IMR-90 (cell line): ENCODE measurements around the gene PIP4K2A. TPM values are rescaled to one million over a fixed set of nuclear protein-coding genes. Genes with fewer than 3 reads are reported as not detected.

Experiments used
- ATAC-seq: fragments of 200-7000 bp; cut with Tn5 transposase; 2 replicates; pipeline ENCODE4 v1.9.1; 2020; ENCODE audit warnings: low read depth, mild to moderate bottlenecking, moderate library complexity
- BruUV-seq: library from RNA; stranded (reverse); fragments of 400-500 nt; replicated peaks from 2 replicates; lab custom pipeline; 2021; lab: Mats Ljungman, UMichigan
- CTCF ChIA-PET: fragments of 300-600 bp; formaldehyde crosslinking; extraction: SDS; loops from one replicate; lab custom pipeline; 2021; ENCODE audit warnings: antibody characterized with exemption; lab: Yijun Ruan, JAX
- POLR2A ChIA-PET: fragments of 300-600 bp; sonication (Branson Sonifier 250); formaldehyde crosslinking; loops from one replicate; lab custom pipeline; 2022; ENCODE audit warnings: antibody characterized with exemption; ENCODE audit not compliant: unreplicated experiment; lab: Charles Lee
- DNase-seq: peaks from one replicate; pipeline ENCODE4 v3.0.0; 2013
- H2AFZ ChIP-seq: replicated peaks from 2 replicates; pipeline ENCODE3; 2013; ENCODE audit warnings: low read length, mild to moderate bottlenecking; ENCODE audit not compliant: poor library complexity
- H2AK5ac ChIP-seq: 2 replicates; pipeline ENCODE4 v1.6.1; 2013; ENCODE audit warnings: low read depth, low read length, inconsistent platforms
- H2AK9ac ChIP-seq: replicated peaks from 2 replicates; pipeline ENCODE3; 2013; ENCODE audit warnings: mild to moderate bottlenecking, low read depth, low read length, moderate library complexity; ENCODE audit not compliant: poor library complexity
- H2BK120ac ChIP-seq: 2 replicates; pipeline ENCODE4 v1.6.1; 2013; ENCODE audit warnings: low read depth, low read length, inconsistent platforms
- H2BK15ac ChIP-seq: 3 replicates; pipeline ENCODE4 v1.6.1; 2013; ENCODE audit warnings: low read depth, low read length, inconsistent platforms
- H2BK20ac ChIP-seq: 2 replicates; pipeline ENCODE4 v1.6.1; 2013; ENCODE audit warnings: low read depth, mild to moderate bottlenecking, inconsistent platforms, low read length, moderate library complexity
- H2BK5ac ChIP-seq: 2 replicates; pipeline ENCODE4 v1.6.1; 2013; ENCODE audit warnings: mild to moderate bottlenecking, low read depth, low read length, inconsistent platforms; ENCODE audit not compliant: poor library complexity, severe bottlenecking
- H3K14ac ChIP-seq: replicated peaks from 2 replicates; pipeline ENCODE4 v1.6.1; 2013; ENCODE audit warnings: low read depth, low read length, inconsistent platforms
- H3K18ac ChIP-seq: 2 replicates; pipeline ENCODE4 v1.6.1; 2013; ENCODE audit warnings: low read depth, low read length, control low read depth
- H3K23ac ChIP-seq: 2 replicates; pipeline ENCODE4 v1.6.1; 2013; ENCODE audit warnings: low read depth, low read length, inconsistent platforms
- H3K27ac ChIP-seq: 2 replicates; pipeline ENCODE4 v1.5.1; 2013; ENCODE audit warnings: mild to moderate bottlenecking, control low read depth, low read length; ENCODE audit not compliant: insufficient read depth
- H3K27me3 ChIP-seq: 2 replicates; pipeline ENCODE4 v1.6.1; 2013; ENCODE audit warnings: low read length; ENCODE audit not compliant: control insufficient read depth, insufficient read depth
- H3K36me3 ChIP-seq: 2 replicates; pipeline ENCODE4 v1.6.1; 2013; ENCODE audit warnings: low read length, mixed read lengths; ENCODE audit not compliant: control insufficient read depth, insufficient read depth
- H3K4ac ChIP-seq: 2 replicates; pipeline ENCODE4 v1.6.1; 2013; ENCODE audit warnings: low read depth, low read length, inconsistent platforms
- H3K4me1 ChIP-seq: 2 replicates; pipeline ENCODE4 v1.6.1; 2013; ENCODE audit warnings: low read length, mixed read lengths; ENCODE audit not compliant: control insufficient read depth, insufficient read depth
- H3K4me2 ChIP-seq: 2 replicates; pipeline ENCODE4 v1.6.1; 2013; ENCODE audit warnings: low read depth, mild to moderate bottlenecking, control low read depth, low read length, moderate library complexity
- H3K4me3 ChIP-seq: 2 replicates; pipeline ENCODE4 v1.5.1; 2013; ENCODE audit warnings: low read depth, mild to moderate bottlenecking, control low read depth, low read length, moderate library complexity; ENCODE audit not compliant: insufficient read depth
- H3K56ac ChIP-seq: 2 replicates; pipeline ENCODE4 v1.6.1; 2013; ENCODE audit warnings: low read length, inconsistent platforms; ENCODE audit not compliant: insufficient read depth; ENCODE audit errors: extremely low read depth
- H3K79me1 ChIP-seq, 2 experiments: 2 replicates each; pipeline ENCODE4 v1.6.1; 2013; ENCODE audit warnings: low read length in 2 of 2, inconsistent platforms in 1 of 2, low read depth in 1 of 2
- H3K9ac ChIP-seq: 2 replicates; pipeline ENCODE4 v1.6.1; 2013; ENCODE audit warnings: low read depth, low read length, control low read depth
- H3K9me1 ChIP-seq: 2 replicates; pipeline ENCODE4 v1.6.1; 2013; ENCODE audit warnings: low read length, inconsistent platforms; ENCODE audit not compliant: insufficient read depth
- H3K9me3 ChIP-seq: 2 replicates; pipeline ENCODE4 v1.6.1; 2013; ENCODE audit warnings: low read length; ENCODE audit not compliant: control insufficient read depth, insufficient read depth
- H4K20me1 ChIP-seq: 2 replicates; pipeline ENCODE4 v1.6.1; 2013; ENCODE audit warnings: low read length, inconsistent platforms; ENCODE audit not compliant: insufficient read depth
- H4K5ac ChIP-seq: 2 replicates; pipeline ENCODE4 v1.6.1; 2013; ENCODE audit warnings: mild to moderate bottlenecking, low read depth, low read length, control low read depth
- H4K8ac ChIP-seq, 2 experiments: 2 replicates each; pipeline ENCODE4 v1.6.1; 2013; ENCODE audit warnings: low read depth in 2 of 2, low read length in 2 of 2, control low read depth in 1 of 2, inconsistent platforms in 1 of 2
- H4K91ac ChIP-seq: 2 replicates; pipeline ENCODE4 v1.6.1; 2013; ENCODE audit warnings: low read depth, low read length, inconsistent platforms; ENCODE audit not compliant: insufficient read depth
- CHD1 ChIP-seq: IDR thresholded peaks from 2 replicates; pipeline ENCODE4 v1.6.1; 2012; ENCODE audit warnings: low read depth, low read length, improper control_type of control experiment
- ELK1 ChIP-seq: fragments of 150-350 bp; IDR thresholded peaks from 2 replicates; pipeline ENCODE4 v1.6.1; 2016; ENCODE audit warnings: low read depth, mild to moderate bottlenecking, low read length, moderate library complexity, borderline replicate concordance
- FOS ChIP-seq: fragments of 150-350 bp; IDR thresholded peaks from 2 replicates; pipeline ENCODE4 v1.6.1; 2016; ENCODE audit warnings: low read depth, low read length
- MAZ ChIP-seq: IDR thresholded peaks from 2 replicates; pipeline ENCODE4 v1.6.1; 2012; ENCODE audit warnings: low read depth, mild to moderate bottlenecking, low read length, improper control_type of control experiment, moderate library complexity, borderline replicate concordance
- MXI1 ChIP-seq: IDR thresholded peaks from 2 replicates; pipeline ENCODE4 v1.6.1; 2012; ENCODE audit warnings: low read depth, mild to moderate bottlenecking, low read length, moderate library complexity, borderline replicate concordance
- NFE2L2 ChIP-seq: fragments of 150-350 bp; IDR thresholded peaks from 2 replicates; pipeline ENCODE4 v1.6.1; 2016; ENCODE audit warnings: low read depth, mild to moderate bottlenecking, low read length
- POLR2A ChIP-seq: IDR thresholded peaks from 2 replicates; pipeline ENCODE4 v1.6.1; 2012; ENCODE audit warnings: mild to moderate bottlenecking, low read depth, low read length
- RAD21 ChIP-seq: IDR thresholded peaks from 2 replicates; pipeline ENCODE4 v1.6.1; 2012; ENCODE audit warnings: low read length, improper control_type of control experiment
- RCOR1 ChIP-seq: IDR thresholded peaks from 2 replicates; pipeline ENCODE4 v1.6.1; 2012; ENCODE audit warnings: mild to moderate bottlenecking, low read length, improper control_type of control experiment; ENCODE audit not compliant: insufficient replicate concordance
- RFX5 ChIP-seq: IDR thresholded peaks from 2 replicates; pipeline ENCODE4 v1.8.0; 2012; ENCODE audit warnings: low read depth, mild to moderate bottlenecking, low read length, moderate library complexity
- SMC3 ChIP-seq: fragments of 150-350 bp; IDR thresholded peaks from 2 replicates; pipeline ENCODE4 v1.6.1; 2016; ENCODE audit warnings: low read depth, mild to moderate bottlenecking, antibody characterized with exemption, low read length, moderate library complexity
- USF2 ChIP-seq: fragments of 150-350 bp; IDR thresholded peaks from 2 replicates; pipeline ENCODE4 v1.6.1; 2017; ENCODE audit warnings: mild to moderate bottlenecking, antibody characterized with exemption, low read length, low read depth
- WGBS, 2 experiments: methylation state at CpG; one replicate each; pipeline versions ENCODE4 v1.1.5 to v1.1.7; 2013; ENCODE audit warnings: missing lambda C conversion rate in 2 of 2; ENCODE audit not compliant: insufficient read length in 1 of 2; ENCODE audit errors: extremely low coverage in 2 of 2; 5-methylcytosine and 5-hydroxymethylcytosine counted together
- dilution Hi-C: fragments of 300-500 bp; cut with HindIII; formaldehyde crosslinking; loops from one replicate; pipeline ENCODE4 v1.14.3; 2018; ENCODE audit warnings: low sequenced_read_pairs; ENCODE audit not compliant: unreplicated experiment
- in situ Hi-C: fragments of 300-500 bp; cut with MboI; formaldehyde crosslinking; loops from 3 replicates; pipeline ENCODE4 v1.14.3; 2019; ENCODE audit warnings: low sequenced_read_pairs, inconsistent platforms, mixed read lengths
- intact Hi-C: fragments of 100-400 bp; cut with micrococcal nuclease; formaldehyde crosslinking; loops from 2 replicates; pipeline ENCODE4 v1.10.0; 2022
- polyA plus RNA-seq, 3 experiments: library from polyadenylated mRNA; depleted of rRNA; stranded (reverse); fragments of >200 nt; gene quantifications; 2 replicates each; pipeline ENCODE4 v1.2.3, GENCODE V29; 2012; ENCODE audit warnings: low replicate concordance in 1 of 3
- total RNA-seq: library from RNA; depleted of rRNA; stranded (reverse); fragments of >200 nt; gene quantifications from 2 replicates; pipeline ENCODE4 v1.2.3, GENCODE V29; 2012

The PIP4K2A gene
- total and polyA plus RNA-seq, 2 of the 4 experiments (the other 2 are of a cell fraction) = 9.8 to 18.1 TPM

GRCh38 chr10:22560913-22561239, 153.5 kb downstream of the PIP4K2A start:
- Histone ChIP-seq H4K8ac (no peak overlapping the region), H2AK9ac (no peak overlapping the region), H2BK5ac (no peak overlapping the region), H3K9me1 (peaks cover 4% of the 10 kb centered on the region; the same call in 1 of the 2 replicates), H2AK5ac (no peak overlapping the region), H3K4me1 (no peaks in the 10 kb centered on the region), H3K27ac (no peak overlapping the region), H2BK20ac (no peak overlapping the region), H4K91ac (no peak overlapping the region), H2BK120ac (no peak overlapping the region), H3K27me3 (no peaks in the 10 kb centered on the region), H3K4me2 (no peak overlapping the region), H4K5ac (no peak overlapping the region), H4K20me1 (no peaks in the 10 kb centered on the region), H2BK15ac (no peak overlapping the region), H3K4ac (no peak overlapping the region), H3K79me1 (no peaks in the 10 kb centered on the region), H3K4me3 (no peak overlapping the region), H2AFZ (no peak overlapping the region), H3K14ac (no peak overlapping the region), H3K9me3 (no peaks in the 10 kb centered on the region), H3K56ac (no peak overlapping the region), H3K23ac (no peak overlapping the region), H3K36me3 (peaks cover 8% of the 10 kb centered on the region), H3K9ac (no peak overlapping the region), H3K18ac (no peak overlapping the region)
- ChIA-PET CTCF (interaction anchor here (0.7 kb wide), 1 partner anchor 330 kb away, joined by 3 read pairs; no protein-coding TSS in a partner anchor), POLR2A (no interaction called here)
- TF ChIP-seq RAD21 (no peak), SMC3 (no peak), NFE2L2 (no peak), RCOR1 (no peak), POLR2A (no peak), ELK1 (no peak), CHD1 (no peak), FOS (no peak), MXI1 (no peak), MAZ (no peak), RFX5 (no peak), USF2 (no peak)
- BruUV-seq = no TSS peak
- no peak for ATAC-seq
- DNase-seq = no peak
- in situ Hi-C loops = loop anchor here (25.0 kb wide), 1 partner anchor 549 kb away; the partner anchor contains the start of gene DNAJC1
- 90% methylated on average over 2 of the region's 6 CpGs; no CpG with 5 or more reads in 1 of the 2 experiments for WGBS, 2 experiments
- intact Hi-C loops = no loop called here
- dilution Hi-C loops = no loop called here
